Lower lobe of right lung (tissue), 2 donors: ENCODE data around the gene SAMD13. TPM values are rescaled to one million over a fixed set of nuclear protein-coding genes. Genes with fewer than 3 reads are reported as not detected.

Experiments used
- ATAC-seq, 2 donors: fragments of 200-7000 bp; cut with Tn5 transposase; one replicate each; pipeline ENCODE4 v1.9.1; 2020 to 2022; ENCODE audit warnings: mild to moderate bottlenecking in 2 of 2, moderate library complexity in 2 of 2
- DNase-seq: peaks from one replicate; pipeline ENCODE4 v3.0.0-alpha.2; 2020
- H3K27ac ChIP-seq: fragments of 200-600 bp; one replicate; pipeline ENCODE4 v1.8.0; 2022
- H3K27me3 ChIP-seq: fragments of 200-600 bp; one replicate; pipeline ENCODE4 v1.8.0; 2022; ENCODE audit warnings: low read depth
- H3K36me3 ChIP-seq: fragments of 200-600 bp; one replicate; pipeline ENCODE4 v1.8.0; 2022; ENCODE audit warnings: mild to moderate bottlenecking
- H3K4me1 ChIP-seq: fragments of 200-600 bp; one replicate; pipeline ENCODE4 v1.8.0; 2022
- H3K4me3 ChIP-seq: fragments of 200-600 bp; one replicate; pipeline ENCODE4 v1.8.0; 2022; ENCODE audit warnings: mild to moderate bottlenecking
- H3K9me3 ChIP-seq: fragments of 200-600 bp; one replicate; pipeline ENCODE4 v1.8.0; 2022
- intact Hi-C: fragments of 100-400 bp; cut with DNase I; formaldehyde crosslinking; loops from one replicate; pipeline ENCODE4 v1.11.0; 2022
- total RNA-seq: library from RNA; stranded (reverse); fragmentation: NEBNext Ultra II Directional; extraction: Animal tissue kit (Norgen Biotek cat#: 25700); gene quantifications from one replicate; pipeline ENCODE4 v1.2.1, GENCODE V29; 2021
- TF ChIP-seq, protein P1 (sequence below): fragments of 200-600 bp; IDR thresholded peaks from one replicate; pipeline ENCODE4 v1.8.0; 2022; ENCODE audit warnings: antibody characterized with exemption, mild to moderate bottlenecking
- donor health status: DM: no; HTN: yes; CAD: no; lungs with severe emphysema.

SAMD13 gene
- total RNA-seq, 1 donor from 2014 or later, result 2.2 TPM

DNA sequence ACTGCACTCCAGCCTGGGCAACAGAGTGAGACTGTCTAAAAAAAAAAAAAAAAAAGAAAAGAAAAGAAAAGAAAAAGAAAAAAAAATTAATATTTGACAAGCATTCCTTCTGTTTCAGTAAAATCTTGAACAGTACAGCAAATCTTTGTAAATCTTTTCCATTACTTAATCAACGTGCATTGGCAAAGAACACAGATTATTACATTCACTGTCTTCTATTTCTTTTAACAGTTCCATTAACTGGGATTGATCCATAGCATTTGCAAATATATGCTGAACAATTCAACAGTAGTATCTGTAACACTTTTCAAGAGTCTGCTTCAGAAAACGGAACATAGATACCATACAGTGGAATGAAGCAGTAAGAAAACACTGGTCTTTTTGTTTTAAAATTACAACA is 9.8 kb downstream of the SAMD13 start:
- TF ChIP-seq, protein P1, sequence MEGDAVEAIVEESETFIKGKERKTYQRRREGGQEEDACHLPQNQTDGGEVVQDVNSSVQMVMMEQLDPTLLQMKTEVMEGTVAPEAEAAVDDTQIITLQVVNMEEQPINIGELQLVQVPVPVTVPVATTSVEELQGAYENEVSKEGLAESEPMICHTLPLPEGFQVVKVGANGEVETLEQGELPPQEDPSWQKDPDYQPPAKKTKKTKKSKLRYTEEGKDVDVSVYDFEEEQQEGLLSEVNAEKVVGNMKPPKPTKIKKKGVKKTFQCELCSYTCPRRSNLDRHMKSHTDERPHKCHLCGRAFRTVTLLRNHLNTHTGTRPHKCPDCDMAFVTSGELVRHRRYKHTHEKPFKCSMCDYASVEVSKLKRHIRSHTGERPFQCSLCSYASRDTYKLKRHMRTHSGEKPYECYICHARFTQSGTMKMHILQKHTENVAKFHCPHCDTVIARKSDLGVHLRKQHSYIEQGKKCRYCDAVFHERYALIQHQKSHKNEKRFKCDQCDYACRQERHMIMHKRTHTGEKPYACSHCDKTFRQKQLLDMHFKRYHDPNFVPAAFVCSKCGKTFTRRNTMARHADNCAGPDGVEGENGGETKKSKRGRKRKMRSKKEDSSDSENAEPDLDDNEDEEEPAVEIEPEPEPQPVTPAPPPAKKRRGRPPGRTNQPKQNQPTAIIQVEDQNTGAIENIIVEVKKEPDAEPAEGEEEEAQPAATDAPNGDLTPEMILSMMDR, result no peak
- intact Hi-C loops, result no loop called here
- no peaks in the 10 kb centered on the region for H3K27me3 ChIP-seq

DNA sequence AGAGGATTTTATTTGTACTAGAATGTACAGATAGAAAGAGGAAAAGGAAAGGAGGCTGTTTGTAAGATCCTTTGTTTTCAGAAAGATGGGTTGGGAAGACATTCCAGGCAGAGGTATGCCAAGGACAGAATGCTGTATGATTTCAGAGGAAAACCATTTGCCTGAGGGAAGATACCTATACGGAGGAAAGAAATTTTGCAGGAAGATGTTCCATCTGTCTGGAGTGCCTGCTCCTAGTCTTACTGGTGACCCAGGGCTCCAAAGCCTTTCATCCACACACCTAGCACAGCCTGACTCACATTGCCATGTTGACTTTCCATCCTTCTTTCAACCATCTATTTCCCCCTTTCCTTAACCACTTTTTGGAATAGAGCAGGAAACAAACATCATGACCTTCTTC is 18.2 kb downstream of the SAMD13 start:
- no peak for DNase-seq
- intact Hi-C loops, result no loop called here
- H3K4me1 ChIP-seq, result no peaks in the 10 kb centered on the region
- H3K27me3 ChIP-seq, result no peaks in the 10 kb centered on the region
- H3K36me3 ChIP-seq, result no peaks in the 10 kb centered on the region
- TF ChIP-seq, protein P1, result no peak
- no peak overlapping the region for H3K4me3 ChIP-seq
- no peak for ATAC-seq
- peaks cover 8% of the 10 kb centered on the region for H3K9me3 ChIP-seq
- H3K27ac ChIP-seq, result no peak overlapping the region

More for the DNA sequence above, 9.8 kb downstream of the SAMD13 start:
- Histone ChIP-seq H3K27ac (no peak overlapping the region), H3K36me3 (no peaks in the 10 kb centered on the region), H3K4me1 (no peaks in the 10 kb centered on the region), H3K9me3 (peaks cover 3% of the 10 kb centered on the region), H3K4me3 (no peak overlapping the region)
- DNase-seq (no peak), ATAC-seq (no peak)

DNA sequence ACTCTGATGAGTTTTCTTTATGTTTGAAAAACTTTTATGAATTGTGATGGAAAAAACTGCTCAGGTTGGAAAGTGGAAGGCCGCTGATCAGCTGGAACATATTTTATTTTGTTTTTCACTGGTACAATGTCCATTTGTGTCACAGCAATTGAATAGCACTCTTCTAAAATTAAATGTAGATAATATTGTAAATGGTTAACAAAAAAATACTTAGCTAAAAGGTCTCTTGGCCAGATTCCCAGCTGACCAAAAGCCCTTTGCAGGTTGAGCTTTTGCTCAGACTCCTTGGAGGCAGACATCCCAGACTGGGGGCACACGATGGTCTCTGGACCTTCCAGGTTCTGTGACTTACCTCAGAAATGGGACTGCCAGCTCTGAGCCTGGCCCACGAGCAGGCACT is 26.3 kb downstream of the SAMD13 start:
- TF ChIP-seq, protein P1, result no peak
- Histone ChIP-seq H3K4me3 (no peak overlapping the region), H3K9me3 (no peaks in the 10 kb centered on the region), H3K27me3 (no peaks in the 10 kb centered on the region), H3K27ac (no peak overlapping the region), H3K36me3 (no peaks in the 10 kb centered on the region), H3K4me1 (no peaks in the 10 kb centered on the region)
- DNase-seq (no peak), ATAC-seq (no peak)
- intact Hi-C loops, result no loop called here

DNA sequence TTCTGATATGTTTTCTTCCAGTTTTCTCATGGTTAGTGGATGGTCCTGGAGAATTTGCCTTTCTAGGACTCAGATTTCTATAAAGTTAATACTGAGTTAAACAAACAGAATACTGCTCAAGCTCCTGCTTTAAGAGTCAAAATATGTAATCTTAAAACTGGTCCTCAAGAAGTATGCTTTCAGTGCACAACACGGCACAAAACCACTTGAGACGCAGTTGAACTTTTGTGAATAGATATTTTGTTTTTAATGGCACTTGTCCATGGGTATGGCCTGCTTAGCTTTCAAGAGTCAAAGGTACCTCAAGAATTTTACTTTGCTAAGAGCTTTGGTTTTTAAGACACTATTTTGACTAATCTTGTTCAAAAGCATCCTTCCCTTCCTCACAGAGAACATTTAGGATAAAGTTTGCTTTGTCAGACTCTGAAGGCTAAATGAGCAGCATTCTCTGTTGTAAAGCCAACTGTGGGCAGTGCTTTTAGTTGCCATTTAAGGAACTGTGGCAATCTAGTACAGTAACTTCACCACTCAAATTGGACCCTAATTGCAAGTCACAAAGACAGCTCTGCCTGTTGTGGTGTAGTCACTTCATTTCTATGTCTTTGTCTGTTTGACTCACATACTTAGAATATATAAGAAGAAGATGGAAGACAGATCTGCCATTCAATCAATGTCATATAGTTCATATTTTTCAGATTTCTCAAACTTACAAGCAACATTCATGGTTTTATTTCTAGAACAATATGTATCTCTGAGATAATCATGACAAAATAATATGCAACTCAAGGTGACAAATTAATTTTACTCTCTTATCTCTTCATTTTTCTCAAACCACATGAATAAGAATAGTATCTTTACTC is 28.8 kb downstream of the SAMD13 start:
- no peaks in the 10 kb centered on the region for H3K9me3 ChIP-seq
- DNase-seq, result no peak
- TF ChIP-seq, protein P1, result no peak
- H3K27me3 ChIP-seq, result no peaks in the 10 kb centered on the region
- no peaks in the 10 kb centered on the region for H3K36me3 ChIP-seq
- H3K4me1 ChIP-seq, result no peaks in the 10 kb centered on the region
- H3K4me3 ChIP-seq, result no peak overlapping the region
- peak; percentile 77 to 91 for ATAC-seq
- intact Hi-C loops, result no loop called here
- H3K27ac ChIP-seq, result no peak overlapping the region

DNA sequence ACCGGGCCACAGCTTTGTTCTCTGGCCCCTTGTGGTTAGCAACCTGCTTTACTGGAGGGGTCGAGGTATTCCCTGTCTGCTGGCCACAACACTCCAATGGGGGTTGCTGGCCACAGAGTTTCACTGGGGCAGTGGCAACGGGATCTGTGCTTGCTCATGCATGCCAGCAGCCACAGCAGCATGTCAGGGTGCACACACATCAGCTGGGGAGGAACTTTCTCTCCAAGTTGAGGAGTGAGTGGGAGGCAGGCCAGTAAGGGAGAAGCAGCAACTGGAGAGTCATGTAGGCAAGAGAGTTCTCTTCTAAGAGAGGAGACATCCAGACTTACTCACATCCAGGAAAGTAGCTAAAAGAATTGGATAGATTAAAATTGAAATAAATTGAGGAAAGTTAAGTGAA is 38.0 kb downstream of the SAMD13 start:
- Histone ChIP-seq H3K4me3 (no peak overlapping the region), H3K27me3 (no peaks in the 10 kb centered on the region), H3K36me3 (no peaks in the 10 kb centered on the region), H3K4me1 (no peaks in the 10 kb centered on the region), H3K9me3 (no peaks in the 10 kb centered on the region), H3K27ac (no peak overlapping the region)
- DNase-seq, result no peak
- ATAC-seq, result peak in 1 of 2 donors; percentile 24
- TF ChIP-seq, protein P1, result no peak
- intact Hi-C loops, result no loop called here
